DOHH2 (cell line): Measurements from ENCODE around the gene METTL8.
"Not testable (repeated sequence)": the region's sequence is repeated elsewhere in the genome, so short reads cannot be mapped to it uniquely, and the experiment has no call there.

Source experiments
- H3F3A ChIP-seq: fragments of 200-600 bp; sonication (generic), shearing (Covaris generic); 2 replicates; pipeline ENCODE4 v1.6.0; 2016; ENCODE audit warnings: antibody characterized with exemption, mild to moderate bottlenecking; ENCODE audit not compliant: control insufficient read depth, insufficient read depth
- H3K27ac ChIP-seq: fragments of 200-600 bp; sonication (generic); 2 replicates; pipeline ENCODE4 v1.5.1; 2014; ENCODE audit warnings: low read depth, mild to moderate bottlenecking, low read length, moderate library complexity
- H3K27me3 ChIP-seq: fragments of 200-600 bp; sonication (generic); 2 replicates; pipeline ENCODE4 v1.6.1; 2014; ENCODE audit warnings: mild to moderate bottlenecking, low read length, mixed read lengths; ENCODE audit not compliant: control insufficient read depth
- H3K36me3 ChIP-seq: fragments of 200-600 bp; sonication (generic); 2 replicates; pipeline ENCODE4 v1.6.1; 2014; ENCODE audit warnings: mild to moderate bottlenecking, low read length, moderate library complexity, mixed read lengths; ENCODE audit not compliant: control insufficient read depth
- H3K4me1 ChIP-seq: fragments of 200-600 bp; sonication (generic); 2 replicates; pipeline ENCODE4 v1.6.1; 2014; ENCODE audit warnings: mild to moderate bottlenecking, low read length, mixed read lengths; ENCODE audit not compliant: control insufficient read depth
- H3K4me2 ChIP-seq: fragments of 200-600 bp; sonication (generic); 2 replicates; pipeline ENCODE4 v1.6.0; 2014; ENCODE audit warnings: mild to moderate bottlenecking, low read length, moderate library complexity
- H3K4me3 ChIP-seq: fragments of 200-600 bp; sonication (generic); 2 replicates; pipeline ENCODE4 v1.5.1; 2014; ENCODE audit warnings: mild to moderate bottlenecking, low read length, mixed read lengths
- H3K79me2 ChIP-seq: fragments of 200-600 bp; sonication (generic); 2 replicates; pipeline ENCODE4 v1.6.1; 2014; ENCODE audit warnings: mild to moderate bottlenecking, low read length, mixed read lengths; ENCODE audit not compliant: control insufficient read depth
- H3K9me2 ChIP-seq: fragments of 200-600 bp; sonication (generic); replicated peaks from 2 replicates; pipeline ENCODE4 v1.6.1; 2014; ENCODE audit warnings: mild to moderate bottlenecking, low read length, mixed read lengths; ENCODE audit not compliant: control insufficient read depth
- H3K9me3 ChIP-seq: fragments of 200-600 bp; sonication (generic); 2 replicates; pipeline ENCODE4 v1.6.1; 2014; ENCODE audit warnings: antibody characterized with exemption, low read length, mixed read lengths; ENCODE audit not compliant: control insufficient read depth, insufficient read depth
- H4K20me1 ChIP-seq: fragments of 200-600 bp; sonication (generic); 2 replicates; pipeline ENCODE4 v1.6.0; 2014; ENCODE audit warnings: low read depth, mild to moderate bottlenecking, antibody characterized with exemption, low read length, moderate library complexity; ENCODE audit not compliant: control insufficient read depth, insufficient read depth
- CTCF ChIP-seq: fragments of 200-600 bp; sonication (generic); IDR thresholded peaks from one replicate; pipeline ENCODE4 v1.5.1; 2014; ENCODE audit warnings: antibody characterized with exemption, mild to moderate bottlenecking, low read depth, low read length; ENCODE audit not compliant: poor library complexity, severe bottlenecking
- EZH2phosphoT487 ChIP-seq: fragments of 200-600 bp; sonication (generic); IDR thresholded peaks from 2 replicates; pipeline ENCODE4 v1.6.1; 2017; ENCODE audit warnings: borderline replicate concordance, mild to moderate bottlenecking, antibody characterized with exemption, low read length, moderate library complexity, mixed read lengths

The METTL8 gene

GRCh38 chr2:171420728-171421563, 12.8 kb downstream of the METTL8 start:
- H3K9me3 ChIP-seq, result peaks cover 33% of the 10 kb centered on the region
- H3K4me1 ChIP-seq, result peaks cover 8% of the 10 kb centered on the region
- H3K79me2 ChIP-seq, result peaks cover 23% of the 10 kb centered on the region
- H3K27me3 ChIP-seq, result no peaks in the 10 kb centered on the region
- no peak overlapping the region for H3K27ac ChIP-seq
- H4K20me1 ChIP-seq, result no peaks in the 10 kb centered on the region
- H3K4me3 ChIP-seq, result no peak overlapping the region
- peaks cover 10% of the 10 kb centered on the region for H3F3A ChIP-seq
- H3K9me2 ChIP-seq, result no peaks in the 10 kb centered on the region
- peaks cover 22% of the 10 kb centered on the region for H3K36me3 ChIP-seq
- H3K4me2 ChIP-seq, result no peak overlapping the region
- TF ChIP-seq CTCF (no peak), EZH2phosphoT487 (no peak)

GRCh38 chr2:171419333-171419732, 14.5 kb downstream of the METTL8 start:
- peaks cover 22% of the 10 kb centered on the region for H3K79me2 ChIP-seq
- H3K9me2 ChIP-seq, result no peaks in the 10 kb centered on the region
- TF ChIP-seq EZH2phosphoT487 (no peak), CTCF (no peak)
- H3K36me3 ChIP-seq, result peaks cover 14% of the 10 kb centered on the region; the same call in 1 of the 2 replicates
- H3K4me1 ChIP-seq, result peaks cover 12% of the 10 kb centered on the region
- H3K27me3 ChIP-seq, result no peaks in the 10 kb centered on the region
- H3K4me3 ChIP-seq, result no peak overlapping the region
- peaks cover 10% of the 10 kb centered on the region for H3F3A ChIP-seq
- H3K4me2 ChIP-seq, result no peak overlapping the region
- no peaks in the 10 kb centered on the region for H4K20me1 ChIP-seq
- peaks cover 19% of the 10 kb centered on the region for H3K9me3 ChIP-seq
- no peak overlapping the region for H3K27ac ChIP-seq

GRCh38 chr2:171416009-171416926, 17.5 kb downstream of the METTL8 start:
- no peaks in the 10 kb centered on the region for H3K9me2 ChIP-seq
- no peak overlapping the region for H3K27ac ChIP-seq
- peaks cover 10% of the 10 kb centered on the region for H3F3A ChIP-seq
- no peaks in the 10 kb centered on the region for H3K36me3 ChIP-seq
- H3K27me3 ChIP-seq, result no peaks in the 10 kb centered on the region
- no peaks in the 10 kb centered on the region for H4K20me1 ChIP-seq
- peaks cover 18% of the 10 kb centered on the region for H3K4me1 ChIP-seq
- peaks cover 17% of the 10 kb centered on the region for H3K79me2 ChIP-seq
- TF ChIP-seq EZH2phosphoT487 (no peak), CTCF (peak; percentile 88)
- H3K4me2 ChIP-seq, result peak overlapping the region; percentile 54
- no peaks in the 10 kb centered on the region for H3K9me3 ChIP-seq
- H3K4me3 ChIP-seq, result peak overlapping the region; percentile 4; the same call in 1 of the 2 replicates

GRCh38 chr2:171414645-171415044, 19.1 kb downstream of the METTL8 start:
- H3F3A ChIP-seq, H3K36me3 ChIP-seq, H3K9me3 ChIP-seq, H3K27me3 ChIP-seq, H3K4me3 ChIP-seq, H4K20me1 ChIP-seq, H3K4me2 ChIP-seq, H3K27ac ChIP-seq, H3K9me2 ChIP-seq: not testable (repeated sequence)
- Histone ChIP-seq H3K79me2 (peaks cover 21% of the 10 kb centered on the region), H3K4me1 (peaks cover 18% of the 10 kb centered on the region)
